ENCODE measurements around the gene TMEM175.
"Not testable (repeated sequence)": the region's sequence is repeated elsewhere in the genome, so short reads cannot be mapped to it uniquely, and the experiment has no call there.

TMEM175 gene

GRCh38 chr4:990746-991367 lies 58.6 kb downstream of the TMEM175 start:
- DNase-seq (ENCODE audit: low read depth) = no peak

GRCh38 chr4:991451-992296 lies 59.4 kb downstream of the TMEM175 start:
- no peak for DNase-seq (ENCODE audit: low read depth)

- no peak for DNase-seq (ENCODE audit: low read depth)
Measured at GRCh38 chr4:992297-993110, 60.2 kb downstream of the TMEM175 start.

- no peak for DNase-seq (ENCODE audit: low read depth)
Measured at GRCh38 chr4:993111-994029, 61.1 kb downstream of the TMEM175 start, which contains the start of gene SLC26A1. SLC26A1 (minus strand) TSS chr4:993404; CDS start chr4:991703, 1,701 bp downstream.

GRCh38 chr4:995311-996026 lies 63.2 kb downstream of the TMEM175 start:
- DNase-seq (ENCODE audit: low read depth) = no peak

GRCh38 chr4:996030-996996 lies 64.1 kb downstream of the TMEM175 start:
- no peak for DNase-seq (ENCODE audit: low read depth)

- DNase-seq (ENCODE audit: low read depth) = no peak
Measured at GRCh38 chr4:996997-997374, 64.7 kb downstream of the TMEM175 start.

GRCh38 chr4:997375-998071 lies 65.3 kb downstream of the TMEM175 start:
- no peak for DNase-seq (ENCODE audit: low read depth)

GRCh38 chr4:998096-998691 lies 65.9 kb downstream of the TMEM175 start:
- no peak for DNase-seq (ENCODE audit: low read depth)

- not testable (repeated sequence) for DNase-seq (ENCODE audit: low read depth)
Measured at GRCh38 chr4:999240-999863, 67.1 kb downstream of the TMEM175 start.

- DNase-seq (ENCODE audit: low read depth) = no peak
Measured at GRCh38 chr4:999882-1000425, 67.7 kb downstream of the TMEM175 start.

GRCh38 chr4:1000686-1001260 lies 68.5 kb downstream of the TMEM175 start:
- no peak for DNase-seq (ENCODE audit: low read depth)

- no peak for DNase-seq (ENCODE audit: low read depth)
Measured at GRCh38 chr4:1001561-1002130, 69.4 kb downstream of the TMEM175 start.

GRCh38 chr4:1002131-1002630 lies 69.9 kb downstream of the TMEM175 start:
- DNase-seq (ENCODE audit: low read depth) = no peak

- no peak for DNase-seq (ENCODE audit: low read depth)
Measured at GRCh38 chr4:1002631-1003251, 70.5 kb downstream of the TMEM175 start.

- DNase-seq (ENCODE audit: low read depth) = no peak
Measured at GRCh38 chr4:1003271-1004070, 71.2 kb downstream of the TMEM175 start.

Measured in stimulated activated CD8-positive, alpha-beta memory T cell treated with anti-CD3 and anti-CD28 coated beads, Interleukin-15, amount 100 ng/mL, for 24 hours (primary cell).